Measurements from ENCODE around the gene AP2A1. TPM values are rescaled to one million over a fixed set of nuclear protein-coding genes. Genes with fewer than 3 reads are reported as not detected.

Gene AP2A1
- total RNA-seq, 1 donor from 2014 or later = 98.9 TPM

DNA sequence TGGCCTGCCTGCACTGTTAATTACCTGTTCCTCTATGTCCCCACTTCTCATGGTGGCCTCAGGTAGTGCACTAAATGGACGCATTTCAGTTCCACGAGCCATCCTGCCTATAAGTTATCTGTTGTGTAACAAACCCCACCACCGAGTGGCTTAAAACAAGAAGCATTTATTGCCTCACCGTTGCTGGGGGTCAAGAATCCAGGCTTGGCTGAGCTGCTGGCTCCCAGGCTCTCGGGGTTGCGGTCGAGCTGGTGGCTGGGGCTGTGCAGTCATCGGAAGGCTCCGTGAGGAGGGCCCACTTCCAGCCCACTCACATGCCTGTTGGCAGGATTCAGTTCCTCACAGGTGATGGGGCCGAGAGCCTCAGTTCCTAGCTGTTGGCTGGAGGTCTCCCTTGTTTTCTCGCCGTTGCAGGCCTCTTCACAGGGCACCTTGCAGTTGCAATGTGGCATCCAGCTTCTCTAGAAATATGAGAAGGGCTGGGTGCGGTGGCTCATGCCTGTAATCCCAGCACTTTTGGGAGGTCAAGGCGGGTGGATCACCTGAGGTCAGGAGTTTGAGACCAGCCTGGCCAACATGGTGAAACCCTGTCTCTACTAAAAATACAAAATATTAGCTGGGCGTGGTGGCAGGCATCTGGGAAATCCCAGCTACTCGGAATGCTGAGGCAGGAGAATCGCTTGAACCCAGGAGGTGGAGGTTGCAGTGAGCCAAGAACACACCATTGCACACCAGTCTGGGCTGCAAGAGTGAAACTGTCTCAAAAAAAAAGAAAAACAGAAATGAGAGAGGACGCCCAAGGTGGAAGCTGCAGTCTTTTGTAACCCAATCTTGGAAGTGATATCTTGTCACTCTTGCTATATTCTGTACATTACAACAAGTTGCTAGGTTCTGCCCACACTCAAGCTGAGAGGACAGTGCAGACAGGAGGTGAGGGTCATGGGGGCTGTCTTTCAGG, 77.6 kb downstream of the AP2A1 start:
- no peak for DNase-seq (ENCODE audit: low read depth)
- TF ChIP-seq, protein P1, sequence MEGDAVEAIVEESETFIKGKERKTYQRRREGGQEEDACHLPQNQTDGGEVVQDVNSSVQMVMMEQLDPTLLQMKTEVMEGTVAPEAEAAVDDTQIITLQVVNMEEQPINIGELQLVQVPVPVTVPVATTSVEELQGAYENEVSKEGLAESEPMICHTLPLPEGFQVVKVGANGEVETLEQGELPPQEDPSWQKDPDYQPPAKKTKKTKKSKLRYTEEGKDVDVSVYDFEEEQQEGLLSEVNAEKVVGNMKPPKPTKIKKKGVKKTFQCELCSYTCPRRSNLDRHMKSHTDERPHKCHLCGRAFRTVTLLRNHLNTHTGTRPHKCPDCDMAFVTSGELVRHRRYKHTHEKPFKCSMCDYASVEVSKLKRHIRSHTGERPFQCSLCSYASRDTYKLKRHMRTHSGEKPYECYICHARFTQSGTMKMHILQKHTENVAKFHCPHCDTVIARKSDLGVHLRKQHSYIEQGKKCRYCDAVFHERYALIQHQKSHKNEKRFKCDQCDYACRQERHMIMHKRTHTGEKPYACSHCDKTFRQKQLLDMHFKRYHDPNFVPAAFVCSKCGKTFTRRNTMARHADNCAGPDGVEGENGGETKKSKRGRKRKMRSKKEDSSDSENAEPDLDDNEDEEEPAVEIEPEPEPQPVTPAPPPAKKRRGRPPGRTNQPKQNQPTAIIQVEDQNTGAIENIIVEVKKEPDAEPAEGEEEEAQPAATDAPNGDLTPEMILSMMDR (IDR thresholded peaks at IDR 0.05; ENCODE audit: insufficient read depth, low read length, poor library complexity, severe bottlenecking) = no peak
- H3K4me3 ChIP-seq (ENCODE audit: low read depth, low read length) = no peak overlapping the region
- H3K36me3 ChIP-seq (ENCODE audit: control insufficient read depth, insufficient read depth, low read length) = no peaks in the 10 kb centered on the region
- H3K27me3 ChIP-seq (ENCODE audit: control insufficient read depth, insufficient read depth, low read length) = no peaks in the 10 kb centered on the region

DNA sequence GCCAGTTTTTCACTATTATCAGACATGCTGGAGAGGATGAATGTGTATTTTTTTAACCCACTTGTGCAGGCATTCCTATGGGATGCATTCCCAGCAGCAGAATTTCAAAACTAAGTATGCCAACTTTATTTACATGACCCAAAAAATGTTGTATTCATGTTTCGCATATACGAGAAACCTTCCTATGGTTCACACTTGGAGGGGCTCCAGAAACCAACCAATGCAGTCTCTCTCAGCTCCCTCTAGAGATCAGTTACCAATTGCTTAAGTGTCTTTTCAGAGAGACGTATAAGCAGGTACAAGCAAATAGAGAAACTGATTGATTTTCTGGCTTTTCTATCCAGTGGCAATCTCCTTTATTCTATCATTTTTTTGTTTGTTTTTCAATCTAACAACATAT, 78.6 kb downstream of the AP2A1 start:
- Histone ChIP-seq H3K36me3 (ENCODE audit: control insufficient read depth, insufficient read depth, low read length) (no peaks in the 10 kb centered on the region), H3K4me3 (ENCODE audit: low read depth, low read length) (no peak overlapping the region), H3K27me3 (ENCODE audit: control insufficient read depth, insufficient read depth, low read length) (no peaks in the 10 kb centered on the region)
- no peak for DNase-seq (ENCODE audit: low read depth)
- TF ChIP-seq, protein P1 (IDR thresholded peaks at IDR 0.05; ENCODE audit: insufficient read depth, low read length, poor library complexity, severe bottlenecking) = no peak

DNA sequence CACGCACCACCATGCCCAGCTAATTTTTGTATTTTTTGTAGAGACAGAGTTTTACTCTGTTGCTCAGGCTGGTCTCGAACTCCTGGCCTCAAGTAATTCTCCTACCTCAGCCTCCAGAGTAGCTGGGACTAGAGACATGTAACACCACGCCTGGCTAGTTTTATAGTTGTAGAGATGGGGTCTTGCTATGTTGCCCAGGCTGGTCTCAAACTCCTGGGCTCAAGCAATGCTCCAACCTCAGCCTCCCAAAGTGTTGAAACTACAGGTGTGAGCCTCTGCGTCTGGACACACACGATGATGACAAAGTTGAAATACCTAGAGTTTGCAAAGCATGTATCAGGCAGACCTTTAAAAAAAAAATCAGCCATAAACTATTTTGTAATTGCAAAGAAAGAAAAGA, 79.6 kb downstream of the AP2A1 start:
- DNase-seq (ENCODE audit: low read depth) = no peak
- Histone ChIP-seq H3K36me3 (ENCODE audit: control insufficient read depth, insufficient read depth, low read length) (no peaks in the 10 kb centered on the region), H3K4me3 (ENCODE audit: low read depth, low read length) (no peak overlapping the region), H3K27me3 (ENCODE audit: control insufficient read depth, insufficient read depth, low read length) (no peaks in the 10 kb centered on the region)
- TF ChIP-seq, protein P1 (IDR thresholded peaks at IDR 0.05; ENCODE audit: insufficient read depth, low read length, poor library complexity, severe bottlenecking) = no peak

DNA sequence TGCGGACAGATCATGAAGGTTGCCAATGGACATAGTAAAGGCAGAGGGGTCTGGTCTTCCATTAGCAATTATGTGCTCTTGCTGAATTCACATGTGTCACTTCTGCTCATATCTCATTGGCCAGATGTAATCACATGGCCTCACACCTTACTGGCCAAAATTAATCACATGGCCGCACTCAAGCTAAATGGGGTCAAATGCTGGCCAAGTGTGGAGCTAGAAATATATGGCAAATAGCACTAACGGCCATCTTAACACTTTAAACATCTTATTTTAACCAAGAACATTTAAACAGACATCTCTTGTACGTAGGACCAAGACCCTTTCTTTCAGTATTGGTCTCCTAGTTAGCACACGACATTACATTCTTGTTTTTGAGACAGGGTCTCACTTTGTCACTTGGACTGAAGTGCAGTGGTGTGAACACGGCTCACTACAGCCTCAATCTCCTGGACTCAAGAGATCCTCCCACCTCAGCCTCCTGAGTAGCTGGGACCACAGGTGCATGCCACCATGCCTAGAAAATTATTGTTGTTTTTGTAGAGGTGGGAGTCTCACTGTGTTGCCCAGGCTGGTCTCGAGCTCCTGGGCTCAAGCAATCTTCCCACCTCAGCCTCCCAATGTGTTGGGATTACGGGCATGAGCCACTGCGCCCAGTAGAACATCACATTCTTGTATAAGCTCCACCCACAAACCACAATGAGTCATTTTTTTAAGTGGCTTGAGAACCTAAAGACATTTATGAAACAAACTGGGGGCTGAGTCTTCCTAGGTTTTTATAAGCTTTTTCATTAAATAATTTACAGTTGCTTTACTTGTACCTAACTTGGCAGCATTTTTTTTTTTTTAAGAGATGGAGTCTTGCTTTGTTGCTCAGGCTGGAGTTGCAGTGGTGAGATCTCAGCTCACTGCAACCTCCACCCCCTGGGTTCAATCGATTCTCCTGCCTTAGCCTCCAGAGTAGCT, 81.2 kb downstream of the AP2A1 start:
- no peaks in the 10 kb centered on the region for H3K27me3 ChIP-seq (ENCODE audit: control insufficient read depth, insufficient read depth, low read length)
- H3K4me3 ChIP-seq (ENCODE audit: low read depth, low read length) = no peak overlapping the region
- TF ChIP-seq, protein P1 (IDR thresholded peaks at IDR 0.05; ENCODE audit: insufficient read depth, low read length, poor library complexity, severe bottlenecking) = no peak
- no peaks in the 10 kb centered on the region for H3K36me3 ChIP-seq (ENCODE audit: control insufficient read depth, insufficient read depth, low read length)
- DNase-seq (ENCODE audit: low read depth) = peak; percentile 80

DNA sequence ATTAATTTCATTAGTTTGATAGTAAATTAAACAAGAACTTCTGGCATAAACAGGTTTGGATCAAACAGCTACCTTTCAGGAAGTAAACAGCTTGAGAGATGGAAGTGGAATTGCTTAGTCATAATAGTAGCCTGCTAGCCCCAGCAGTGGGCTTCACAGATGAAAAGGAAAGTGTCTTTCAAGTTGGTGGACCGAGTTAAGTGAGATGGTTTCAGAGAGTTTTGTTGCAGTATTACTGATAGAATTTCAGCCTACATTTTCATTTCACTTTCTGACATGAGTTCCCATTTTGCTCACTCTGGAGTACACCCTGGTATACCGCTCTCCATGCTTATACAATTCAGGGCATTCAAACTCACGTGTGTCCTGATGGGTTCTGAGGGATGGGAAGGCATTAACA, 82.1 kb downstream of the AP2A1 start:
- DNase-seq (ENCODE audit: low read depth) = no peak
- no peaks in the 10 kb centered on the region for H3K27me3 ChIP-seq (ENCODE audit: control insufficient read depth, insufficient read depth, low read length)
- no peaks in the 10 kb centered on the region for H3K36me3 ChIP-seq (ENCODE audit: control insufficient read depth, insufficient read depth, low read length)
- TF ChIP-seq, protein P1 (IDR thresholded peaks at IDR 0.05; ENCODE audit: insufficient read depth, low read length, poor library complexity, severe bottlenecking) = no peak
- H3K4me3 ChIP-seq (ENCODE audit: low read depth, low read length) = no peak overlapping the region
